Lower leg skin (tissue), 4 donors: Measurements from ENCODE around the gene UBE2D1. TPM values are rescaled to one million over a fixed set of nuclear protein-coding genes. Genes with fewer than 3 reads are reported as not detected.

Experiments used
- DNase-seq, 2 donors: peaks; one replicate each; pipeline ENCODE4 v3.0.0-alpha.2; 2019; ENCODE audit warnings: low spot score in 2 of 2
- H3K4me3 ChIP-seq: fragments of 200-600 bp; sonication (generic); 2 replicates; pipeline ENCODE4 v1.5.1; 2017; ENCODE audit warnings: mild to moderate bottlenecking, low read depth; ENCODE audit not compliant: poor library complexity, severe bottlenecking
- POLR2A ChIP-seq, 2 donors: fragments of 450-650 bp; IDR thresholded peaks; one replicate each; pipeline ENCODE4 v1.6.1; 2016 to 2017; ENCODE audit warnings: antibody characterized with exemption in 2 of 2, mild to moderate bottlenecking in 1 of 2, moderate library complexity in 1 of 2
- WGBS, 2 donors: methylation state at CpG; one replicate each; pipeline ENCODE4 v1.1.5; 2018; 5-methylcytosine and 5-hydroxymethylcytosine counted together
- intact Hi-C: fragments of 100-400 bp; cut with DNase I; formaldehyde crosslinking; loops from one replicate; pipeline ENCODE4 v1.15.0; 2023; ENCODE audit warnings: low total_unique reads
- total RNA-seq, 4 donors: library from RNA; depleted of rRNA; stranded (reverse); fragments of >200 nt; gene quantifications; one replicate each; pipeline ENCODE4 v1.1.0, GENCODE V29; 2016
- TF ChIP-seq, protein P1 (sequence below), 3 donors: fragments of 450-650 bp; IDR thresholded peaks; one replicate each; pipeline ENCODE4 v1.5.1; 2016; ENCODE audit warnings: antibody characterized with exemption in 3 of 3, mild to moderate bottlenecking in 3 of 3, moderate library complexity in 2 of 3

Gene UBE2D1
- total RNA-seq, 4 donors from 2014 or later = 4.7 to 7.7 (median 6.3) TPM

DNA sequence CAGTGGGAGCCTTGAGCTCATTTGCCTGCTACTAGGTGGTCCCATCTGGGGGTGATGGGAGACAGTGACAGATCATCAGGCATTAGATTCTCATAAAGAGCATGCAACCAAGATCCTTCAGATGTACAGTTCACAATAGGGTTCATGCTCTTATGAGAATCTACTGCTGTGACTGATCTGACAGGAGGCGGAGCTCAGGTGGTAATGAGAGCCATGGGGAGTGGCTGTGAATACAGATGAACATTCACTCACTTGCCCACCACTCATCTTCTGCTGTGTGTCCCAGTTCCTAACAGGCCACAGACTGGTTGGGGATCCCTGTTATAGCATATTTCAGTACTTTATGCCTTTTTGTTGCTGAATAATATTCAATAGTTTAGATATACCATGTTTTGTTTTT, 6.6 kb upstream of the UBE2D1 start:
- intact Hi-C loops = no loop called here
- TF ChIP-seq, protein P1, sequence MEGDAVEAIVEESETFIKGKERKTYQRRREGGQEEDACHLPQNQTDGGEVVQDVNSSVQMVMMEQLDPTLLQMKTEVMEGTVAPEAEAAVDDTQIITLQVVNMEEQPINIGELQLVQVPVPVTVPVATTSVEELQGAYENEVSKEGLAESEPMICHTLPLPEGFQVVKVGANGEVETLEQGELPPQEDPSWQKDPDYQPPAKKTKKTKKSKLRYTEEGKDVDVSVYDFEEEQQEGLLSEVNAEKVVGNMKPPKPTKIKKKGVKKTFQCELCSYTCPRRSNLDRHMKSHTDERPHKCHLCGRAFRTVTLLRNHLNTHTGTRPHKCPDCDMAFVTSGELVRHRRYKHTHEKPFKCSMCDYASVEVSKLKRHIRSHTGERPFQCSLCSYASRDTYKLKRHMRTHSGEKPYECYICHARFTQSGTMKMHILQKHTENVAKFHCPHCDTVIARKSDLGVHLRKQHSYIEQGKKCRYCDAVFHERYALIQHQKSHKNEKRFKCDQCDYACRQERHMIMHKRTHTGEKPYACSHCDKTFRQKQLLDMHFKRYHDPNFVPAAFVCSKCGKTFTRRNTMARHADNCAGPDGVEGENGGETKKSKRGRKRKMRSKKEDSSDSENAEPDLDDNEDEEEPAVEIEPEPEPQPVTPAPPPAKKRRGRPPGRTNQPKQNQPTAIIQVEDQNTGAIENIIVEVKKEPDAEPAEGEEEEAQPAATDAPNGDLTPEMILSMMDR (IDR thresholded peaks at IDR 0.05) = no peak
- no peak for TF ChIP-seq POLR2A (IDR thresholded peaks at IDR 0.05)
- no peak for DNase-seq
- H3K4me3 ChIP-seq = no peak overlapping the region
- 92 to 100% methylated on average over 1 of the region's 1 CpG for WGBS, 2 donors

DNA sequence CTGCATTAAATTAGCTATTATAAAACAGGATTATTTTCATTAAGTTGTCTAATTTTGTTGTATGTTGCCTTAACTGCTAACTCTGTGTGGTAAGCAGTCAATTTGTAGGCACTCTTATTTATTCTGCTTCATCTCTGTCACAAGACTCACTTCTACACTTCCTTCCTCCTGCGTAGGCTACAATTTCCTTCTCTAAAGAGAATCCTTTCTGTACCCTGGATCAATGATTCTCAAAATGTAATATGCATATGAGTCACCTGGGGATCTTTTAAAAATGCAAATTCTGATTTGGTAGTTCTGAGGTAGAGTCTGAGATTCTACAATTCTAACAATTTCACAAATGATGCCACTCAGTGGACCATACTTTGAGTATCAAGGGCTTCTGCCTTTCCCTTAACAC, 4.4 kb upstream of the UBE2D1 start:
- DNase-seq = no peak
- TF ChIP-seq, protein P1 (IDR thresholded peaks at IDR 0.05) = no peak
- no peak for TF ChIP-seq POLR2A (IDR thresholded peaks at IDR 0.05)
- intact Hi-C loops = no loop called here
- no peak overlapping the region for H3K4me3 ChIP-seq
- WGBS, 2 donors = 82 to 83% methylated on average over 1 of the region's 1 CpG

DNA sequence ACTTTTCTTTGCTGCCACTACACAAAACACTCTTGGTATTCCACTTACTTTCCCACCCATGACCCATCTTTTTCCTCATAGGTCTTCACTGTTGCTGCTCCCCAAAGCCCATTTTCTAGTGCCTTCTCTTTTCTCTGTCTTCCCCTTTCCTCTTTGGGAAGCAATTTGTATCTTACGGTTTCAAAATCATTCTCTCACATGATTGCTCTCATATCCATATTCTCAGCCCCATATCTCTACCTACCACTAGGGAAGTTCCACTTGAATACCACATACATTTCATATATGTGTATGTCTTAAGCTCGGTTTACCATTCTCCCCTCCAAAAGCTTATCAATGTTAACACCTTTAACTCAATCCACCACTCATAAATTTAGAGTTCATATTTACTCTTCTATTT, 3.2 kb upstream of the UBE2D1 start:
- TF ChIP-seq, protein P1 (IDR thresholded peaks at IDR 0.05) = no peak
- TF ChIP-seq POLR2A (IDR thresholded peaks at IDR 0.05) = no peak
- 79 to 94% methylated on average over 2 of the region's 2 CpGs for WGBS, 2 donors
- H3K4me3 ChIP-seq = no peak overlapping the region
- DNase-seq = no peak
- intact Hi-C loops = no loop called here

GRCh38 chr10:58335306-58336005, 650 bp downstream of the UBE2D1 start:
- H3K4me3 ChIP-seq = peak overlapping the region; percentile 98
- no peak for DNase-seq
- 2 to 3% methylated on average over 35 to 36 of the region's 37 CpGs for WGBS, 2 donors
- TF ChIP-seq, protein P1 (IDR thresholded peaks at IDR 0.05) = no peak
- no peak for TF ChIP-seq POLR2A (IDR thresholded peaks at IDR 0.05)
- intact Hi-C loops = no loop called here

DNA sequence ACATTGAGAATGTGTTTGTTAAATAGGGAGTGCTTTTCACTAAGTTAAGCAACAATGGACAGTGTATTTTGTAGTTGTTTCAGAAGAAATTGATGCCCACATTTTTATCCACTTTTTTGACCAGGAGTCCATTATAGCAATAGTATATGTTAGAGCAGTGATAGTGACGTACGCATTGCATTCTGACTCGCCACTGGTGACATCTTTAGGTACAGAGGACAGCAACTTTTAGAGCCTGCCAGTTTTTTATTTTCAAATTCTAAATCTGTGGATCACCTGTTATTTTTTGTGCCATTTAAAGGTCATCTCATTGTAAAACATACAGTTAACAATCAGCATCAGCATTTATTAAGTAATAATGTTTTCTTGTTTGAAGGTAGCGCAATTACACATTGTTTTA, 1.4 kb downstream of the UBE2D1 start:
- DNase-seq = no peak
- intact Hi-C loops = no loop called here
- no peak for TF ChIP-seq POLR2A (IDR thresholded peaks at IDR 0.05)
- TF ChIP-seq, protein P1 (IDR thresholded peaks at IDR 0.05) = no peak
- WGBS, 2 donors = 86 to 87% methylated on average over 4 of the region's 4 CpGs
- no peak overlapping the region for H3K4me3 ChIP-seq

DNA sequence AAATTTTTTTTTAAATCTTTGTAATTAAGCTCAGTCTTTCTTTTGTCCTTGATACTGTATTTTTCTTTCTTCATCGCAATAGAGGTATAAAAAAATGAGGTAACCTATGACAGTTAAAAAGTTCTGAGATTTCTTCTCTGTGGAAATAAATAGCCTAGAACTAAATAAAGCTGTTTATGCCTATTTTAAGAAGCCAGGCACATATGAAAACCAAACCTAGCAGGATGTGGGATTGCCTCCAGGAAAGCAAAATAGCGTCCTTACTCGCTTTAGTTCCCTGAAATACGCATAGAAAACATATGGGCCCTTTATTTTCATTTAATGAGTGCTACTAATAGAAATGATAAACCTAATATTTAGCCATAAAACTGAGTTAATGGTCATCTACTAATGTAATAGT, 6.6 kb downstream of the UBE2D1 start:
- intact Hi-C loops = no loop called here
- no peak for TF ChIP-seq POLR2A (IDR thresholded peaks at IDR 0.05)
- TF ChIP-seq, protein P1 (IDR thresholded peaks at IDR 0.05) = no peak
- 72 to 79% methylated on average over 4 of the region's 4 CpGs for WGBS, 2 donors
- H3K4me3 ChIP-seq = no peak overlapping the region
- no peak for DNase-seq
